ENCODE results near the gene TMPRSS3.

Gene TMPRSS3

DNA sequence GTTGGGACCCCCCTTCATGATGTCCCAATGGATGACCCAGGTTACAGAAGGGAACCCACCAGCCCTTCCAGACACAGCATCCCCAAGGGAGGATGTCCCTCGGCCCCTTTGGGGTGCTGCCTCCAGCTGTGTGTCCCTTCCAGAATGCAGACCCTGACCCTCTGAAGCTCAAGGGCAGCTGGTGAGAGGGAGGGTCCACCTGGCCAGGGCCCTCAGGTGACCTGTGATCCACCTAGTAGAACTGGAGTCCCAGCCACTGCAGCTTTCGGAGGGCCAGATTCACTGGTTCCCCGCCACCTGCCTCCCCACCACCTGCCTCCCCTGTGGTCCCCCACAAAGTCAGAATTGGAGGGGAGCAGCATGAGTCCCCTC lies 19.9 kb downstream of the TMPRSS3 start:
- H3K4me3 ChIP-seq (ENCODE audit: low read depth in 1 of 2, low read length in 2 of 2), result no peak overlapping the region
- no peak overlapping the region for H3K9ac ChIP-seq (ENCODE audit: low read length)
- H3K27me3 ChIP-seq (ENCODE audit: control insufficient read depth in 1 of 2, insufficient read depth in 2 of 2, low read length in 2 of 2), result peaks cover 0 to 16% of the 10 kb centered on the region in 2 donors
- H3K27ac ChIP-seq (ENCODE audit: low read depth, low read length), result no peak overlapping the region
- H3K9me3 ChIP-seq (ENCODE audit: low read length), result no peaks in the 10 kb centered on the region
- no peaks in the 10 kb centered on the region for H3K36me3 ChIP-seq (ENCODE audit: insufficient read depth, low read length)
- no peaks in the 10 kb centered on the region for H3K4me1 ChIP-seq (ENCODE audit: insufficient read depth, low read length)

DNA sequence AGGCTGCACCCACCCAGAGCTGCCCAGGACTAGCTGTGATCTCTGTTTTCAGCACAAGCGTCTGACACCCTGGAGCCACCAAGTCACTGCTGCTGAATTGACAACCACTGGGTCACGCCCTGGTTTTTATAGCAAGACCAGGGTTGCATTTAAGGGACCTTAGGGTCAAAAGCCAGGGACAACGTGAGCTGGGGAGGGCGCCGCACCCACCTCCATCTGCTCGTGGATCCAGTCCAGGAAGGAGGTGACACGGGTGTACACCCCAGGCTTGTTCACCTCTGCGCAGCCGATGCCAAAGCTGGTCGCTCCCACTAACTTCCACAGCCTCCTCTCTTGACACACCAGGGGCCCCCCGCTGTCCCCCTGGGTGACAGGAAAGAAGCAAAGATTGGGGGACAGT lies 20.3 kb downstream of the TMPRSS3 start:
- H3K4me1 ChIP-seq (ENCODE audit: insufficient read depth, low read length), result no peaks in the 10 kb centered on the region
- no peak overlapping the region for H3K27ac ChIP-seq (ENCODE audit: low read depth, low read length)
- no peak overlapping the region for H3K9ac ChIP-seq (ENCODE audit: low read length)
- H3K27me3 ChIP-seq (ENCODE audit: control insufficient read depth in 1 of 2, insufficient read depth in 2 of 2, low read length in 2 of 2), result peaks cover 0 to 20% of the 10 kb centered on the region in 2 donors
- H3K9me3 ChIP-seq (ENCODE audit: low read length), result no peaks in the 10 kb centered on the region
- H3K4me3 ChIP-seq (ENCODE audit: low read depth in 1 of 2, low read length in 2 of 2), result no peak overlapping the region
- no peaks in the 10 kb centered on the region for H3K36me3 ChIP-seq (ENCODE audit: insufficient read depth, low read length)

DNA sequence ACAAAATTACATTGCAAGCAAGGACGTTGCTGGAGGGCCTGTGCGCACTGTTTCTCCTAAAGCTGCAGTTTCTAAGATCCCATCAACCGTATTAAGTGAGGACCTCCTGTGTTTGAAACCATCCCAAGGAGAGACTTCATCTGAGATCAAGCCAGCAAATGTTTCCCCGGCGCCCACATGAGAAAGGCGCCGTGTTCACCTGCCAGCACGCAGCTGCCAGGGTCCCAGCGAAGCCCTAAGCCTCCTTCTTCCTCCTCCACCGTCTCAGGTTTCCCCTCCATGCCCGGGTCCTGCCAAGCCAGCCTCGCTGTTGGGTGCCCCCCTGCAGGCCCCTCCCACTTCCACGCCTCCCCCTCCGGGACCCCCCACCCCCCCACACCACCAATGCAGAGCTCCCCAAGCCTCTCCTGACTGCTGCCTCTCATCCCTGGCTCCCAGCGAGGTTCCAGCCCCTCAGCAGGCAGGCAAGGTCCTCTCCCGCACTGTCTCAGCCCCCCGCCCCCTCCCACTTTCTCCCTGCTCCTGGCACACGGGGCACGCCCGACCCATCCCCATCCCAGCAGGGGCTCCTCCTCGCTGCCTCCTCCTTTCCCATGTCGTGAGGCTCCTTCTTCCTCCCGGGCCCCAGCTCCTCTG lies 20.9 kb downstream of the TMPRSS3 start:
- H3K4me3 ChIP-seq (ENCODE audit: low read depth in 1 of 2, low read length in 2 of 2), result no peak overlapping the region
- no peaks in the 10 kb centered on the region for H3K4me1 ChIP-seq (ENCODE audit: insufficient read depth, low read length)
- H3K9ac ChIP-seq (ENCODE audit: low read length), result no peak overlapping the region
- no peak overlapping the region for H3K27ac ChIP-seq (ENCODE audit: low read depth, low read length)
- no peaks in the 10 kb centered on the region for H3K36me3 ChIP-seq (ENCODE audit: insufficient read depth, low read length)
- no peaks in the 10 kb centered on the region for H3K9me3 ChIP-seq (ENCODE audit: low read length)
- H3K27me3 ChIP-seq (ENCODE audit: control insufficient read depth in 1 of 2, insufficient read depth in 2 of 2, low read length in 2 of 2), result peaks cover 0 to 20% of the 10 kb centered on the region in 2 donors

DNA sequence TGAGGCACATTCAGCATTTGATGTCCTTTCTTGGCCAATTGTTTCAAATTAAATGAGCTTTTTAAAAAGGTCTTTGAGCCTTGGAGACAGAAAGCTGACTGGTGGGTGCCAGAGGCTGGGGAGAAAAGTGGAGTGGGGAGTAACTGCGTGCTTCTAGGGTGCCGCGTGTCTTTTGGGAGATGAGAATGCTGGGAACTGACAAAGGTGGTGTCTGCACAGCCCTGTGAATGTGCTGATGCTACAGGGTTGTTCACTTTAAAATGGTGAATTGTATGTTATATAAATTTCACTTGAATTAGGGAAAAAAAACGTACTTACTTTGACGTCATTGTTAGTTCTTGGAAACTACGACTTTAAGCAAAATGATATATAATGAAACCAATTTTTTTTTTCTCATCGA lies 21.4 kb downstream of the TMPRSS3 start:
- H3K9me3 ChIP-seq (ENCODE audit: low read length), result no peaks in the 10 kb centered on the region
- no peaks in the 10 kb centered on the region for H3K36me3 ChIP-seq (ENCODE audit: insufficient read depth, low read length)
- H3K4me1 ChIP-seq (ENCODE audit: insufficient read depth, low read length), result no peaks in the 10 kb centered on the region
- no peak overlapping the region for H3K9ac ChIP-seq (ENCODE audit: low read length)
- H3K4me3 ChIP-seq (ENCODE audit: low read depth in 1 of 2, low read length in 2 of 2), result no peak overlapping the region
- no peak overlapping the region for H3K27ac ChIP-seq (ENCODE audit: low read depth, low read length)
- H3K27me3 ChIP-seq (ENCODE audit: control insufficient read depth in 1 of 2, insufficient read depth in 2 of 2, low read length in 2 of 2), result peaks cover 0 to 20% of the 10 kb centered on the region in 2 donors

DNA sequence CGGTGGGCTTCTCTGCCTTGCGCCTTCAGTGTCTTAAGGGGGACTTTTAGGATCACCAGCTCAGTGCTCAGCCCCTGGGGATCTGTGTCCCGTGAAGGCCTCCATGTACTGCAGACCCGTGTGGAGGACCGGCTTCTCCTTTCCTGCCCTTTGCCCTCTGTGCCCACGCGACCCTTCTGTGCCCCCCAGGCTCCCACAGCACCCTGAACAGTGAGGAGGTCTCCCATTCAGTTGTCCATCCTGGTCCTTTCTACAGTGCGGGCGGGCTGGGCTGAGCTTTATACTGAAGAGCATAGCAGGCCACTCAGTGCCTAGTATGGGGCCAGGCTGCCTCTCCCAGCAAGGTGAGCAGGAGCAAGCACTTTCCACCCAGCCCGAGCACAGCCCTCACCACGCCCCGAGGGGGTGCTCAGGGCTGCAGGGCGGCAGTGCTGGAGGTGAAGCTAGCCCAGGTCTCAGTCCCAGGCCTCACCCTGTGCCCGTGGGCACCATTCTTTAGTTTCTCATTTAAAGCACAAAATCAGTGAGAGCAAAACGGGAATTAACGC lies 21.9 kb downstream of the TMPRSS3 start:
- H3K4me3 ChIP-seq (ENCODE audit: low read depth in 1 of 2, low read length in 2 of 2), result no peak overlapping the region
- H3K27me3 ChIP-seq (ENCODE audit: control insufficient read depth in 1 of 2, insufficient read depth in 2 of 2, low read length in 2 of 2), result peaks cover 0 to 20% of the 10 kb centered on the region in 2 donors
- H3K4me1 ChIP-seq (ENCODE audit: insufficient read depth, low read length), result no peaks in the 10 kb centered on the region
- no peak overlapping the region for H3K27ac ChIP-seq (ENCODE audit: low read depth, low read length)
- H3K36me3 ChIP-seq (ENCODE audit: insufficient read depth, low read length), result no peaks in the 10 kb centered on the region
- H3K9ac ChIP-seq (ENCODE audit: low read length), result no peak overlapping the region
- H3K9me3 ChIP-seq (ENCODE audit: low read length), result no peaks in the 10 kb centered on the region

DNA sequence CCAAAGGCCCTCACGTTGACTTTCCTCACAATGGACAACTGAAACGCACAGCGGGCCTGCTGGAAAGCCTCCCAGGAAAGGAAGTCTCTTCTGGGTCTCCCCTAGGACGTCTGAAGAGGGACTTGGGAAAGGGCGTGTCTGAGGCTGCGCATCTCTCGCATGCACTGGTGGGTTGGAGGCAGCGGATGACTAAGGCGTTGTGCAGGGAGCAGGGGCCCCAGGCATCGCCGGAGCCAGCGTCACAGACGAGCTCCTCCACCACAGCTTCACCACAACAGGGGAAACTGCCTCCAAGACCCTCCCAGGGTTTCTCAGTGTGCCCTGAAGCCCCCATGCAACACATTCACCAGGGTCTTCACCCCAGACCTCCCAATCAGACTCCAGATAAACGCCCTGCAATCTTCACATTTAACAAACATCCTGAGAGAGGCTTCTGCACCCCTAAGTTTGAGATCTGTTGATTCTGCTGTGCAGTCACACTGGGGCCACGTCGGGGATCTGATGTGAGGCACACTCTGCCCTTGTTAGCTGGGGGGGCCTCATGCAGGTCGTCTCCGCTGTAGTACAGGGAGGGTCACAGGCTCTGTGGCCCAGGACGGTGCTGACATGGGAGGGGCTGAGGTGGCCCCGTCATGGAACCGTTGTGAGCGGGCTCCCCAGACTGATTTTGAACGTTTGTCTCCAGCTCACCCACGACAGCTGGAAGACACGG lies 22.5 kb downstream of the TMPRSS3 start:
- Histone ChIP-seq H3K4me1 (ENCODE audit: insufficient read depth, low read length) (no peaks in the 10 kb centered on the region), H3K27ac (ENCODE audit: low read depth, low read length) (no peak overlapping the region)

DNA sequence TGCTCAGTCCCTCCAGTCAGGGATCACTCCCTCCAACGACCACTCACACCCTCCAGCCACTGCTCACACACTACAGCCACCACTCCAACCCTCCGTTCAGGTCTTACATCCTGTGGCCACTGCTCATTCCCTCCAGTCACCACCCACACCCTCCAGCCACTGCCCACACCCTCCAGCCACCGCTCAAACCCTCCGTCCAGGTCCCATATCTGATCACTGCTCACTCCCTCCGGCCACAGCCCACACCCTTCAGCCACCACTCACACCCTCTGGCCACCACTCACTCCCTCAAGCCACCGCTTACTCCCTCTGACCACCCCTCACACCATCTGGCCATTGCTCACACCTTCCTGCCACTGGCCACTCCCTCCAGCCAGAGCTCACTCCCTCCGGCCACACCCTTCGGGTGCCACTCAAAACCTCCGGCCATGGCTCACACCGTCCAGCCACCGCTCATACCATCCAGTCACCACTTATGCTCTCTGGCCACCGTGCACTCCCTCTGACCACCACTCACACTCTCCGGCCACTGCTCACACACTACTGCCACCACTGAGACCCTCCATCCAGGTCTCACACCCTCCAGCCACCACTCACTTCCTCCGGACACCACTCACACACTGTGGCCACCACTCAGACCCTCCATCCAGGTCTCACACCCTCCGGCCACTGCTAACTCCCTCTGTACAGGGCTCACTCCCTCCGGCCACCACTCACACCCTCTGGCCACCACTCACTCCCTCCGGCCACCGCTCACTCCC lies 24.8 kb downstream of the TMPRSS3 start:
- Histone ChIP-seq H3K27ac (ENCODE audit: low read depth, low read length) (no peak overlapping the region), H3K4me3 (ENCODE audit: low read depth in 1 of 2, low read length in 2 of 2) (no peak overlapping the region), H3K9me3 (ENCODE audit: low read length) (no peaks in the 10 kb centered on the region), H3K4me1 (ENCODE audit: insufficient read depth, low read length) (no peaks in the 10 kb centered on the region), H3K9ac (ENCODE audit: low read length) (no peak overlapping the region), H3K36me3 (ENCODE audit: insufficient read depth, low read length) (no peaks in the 10 kb centered on the region), H3K27me3 (ENCODE audit: control insufficient read depth in 1 of 2, insufficient read depth in 2 of 2, low read length in 2 of 2) (peaks cover 0 to 10% of the 10 kb centered on the region in 2 donors)

More for the DNA sequence above, 22.5 kb downstream of the TMPRSS3 start:
- Histone ChIP-seq H3K9ac (ENCODE audit: low read length) (no peak overlapping the region), H3K36me3 (ENCODE audit: insufficient read depth, low read length) (no peaks in the 10 kb centered on the region), H3K9me3 (ENCODE audit: low read length) (no peaks in the 10 kb centered on the region), H3K27me3 (ENCODE audit: control insufficient read depth in 1 of 2, insufficient read depth in 2 of 2, low read length in 2 of 2) (peaks cover 0 to 20% of the 10 kb centered on the region in 2 donors), H3K4me3 (ENCODE audit: low read depth in 1 of 2, low read length in 2 of 2) (no peak overlapping the region)

DNA sequence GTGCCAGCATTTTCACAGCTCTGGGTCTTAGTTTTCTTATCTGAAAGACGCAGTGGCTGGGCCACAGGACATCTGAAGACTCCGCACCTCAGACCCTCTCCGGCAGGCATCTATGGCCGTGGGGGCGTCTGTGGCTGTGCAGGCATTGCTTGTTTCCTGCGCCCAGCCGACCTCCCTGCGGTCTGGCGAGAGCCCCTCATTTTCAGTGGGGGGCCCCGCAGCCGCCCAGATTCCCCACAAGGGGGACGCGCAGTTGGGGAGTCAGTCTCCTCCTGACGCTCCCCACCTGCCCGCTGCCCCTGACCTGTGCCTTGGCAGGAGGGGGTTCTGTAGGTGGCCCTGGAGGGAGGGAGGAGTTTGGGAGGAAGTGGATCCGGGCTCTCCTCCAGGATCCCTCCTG lies 26.0 kb downstream of the TMPRSS3 start:
- no peak overlapping the region for H3K27ac ChIP-seq (ENCODE audit: low read depth, low read length)
- H3K4me1 ChIP-seq (ENCODE audit: insufficient read depth, low read length), result no peaks in the 10 kb centered on the region
- H3K27me3 ChIP-seq (ENCODE audit: control insufficient read depth in 1 of 2, insufficient read depth in 2 of 2, low read length in 2 of 2), result peaks cover 0 to 6% of the 10 kb centered on the region in 2 donors
- H3K36me3 ChIP-seq (ENCODE audit: insufficient read depth, low read length), result no peaks in the 10 kb centered on the region
- H3K9ac ChIP-seq (ENCODE audit: low read length), result no peak overlapping the region
- no peaks in the 10 kb centered on the region for H3K9me3 ChIP-seq (ENCODE audit: low read length)
- H3K4me3 ChIP-seq (ENCODE audit: low read depth in 1 of 2, low read length in 2 of 2), result no peak overlapping the region

DNA sequence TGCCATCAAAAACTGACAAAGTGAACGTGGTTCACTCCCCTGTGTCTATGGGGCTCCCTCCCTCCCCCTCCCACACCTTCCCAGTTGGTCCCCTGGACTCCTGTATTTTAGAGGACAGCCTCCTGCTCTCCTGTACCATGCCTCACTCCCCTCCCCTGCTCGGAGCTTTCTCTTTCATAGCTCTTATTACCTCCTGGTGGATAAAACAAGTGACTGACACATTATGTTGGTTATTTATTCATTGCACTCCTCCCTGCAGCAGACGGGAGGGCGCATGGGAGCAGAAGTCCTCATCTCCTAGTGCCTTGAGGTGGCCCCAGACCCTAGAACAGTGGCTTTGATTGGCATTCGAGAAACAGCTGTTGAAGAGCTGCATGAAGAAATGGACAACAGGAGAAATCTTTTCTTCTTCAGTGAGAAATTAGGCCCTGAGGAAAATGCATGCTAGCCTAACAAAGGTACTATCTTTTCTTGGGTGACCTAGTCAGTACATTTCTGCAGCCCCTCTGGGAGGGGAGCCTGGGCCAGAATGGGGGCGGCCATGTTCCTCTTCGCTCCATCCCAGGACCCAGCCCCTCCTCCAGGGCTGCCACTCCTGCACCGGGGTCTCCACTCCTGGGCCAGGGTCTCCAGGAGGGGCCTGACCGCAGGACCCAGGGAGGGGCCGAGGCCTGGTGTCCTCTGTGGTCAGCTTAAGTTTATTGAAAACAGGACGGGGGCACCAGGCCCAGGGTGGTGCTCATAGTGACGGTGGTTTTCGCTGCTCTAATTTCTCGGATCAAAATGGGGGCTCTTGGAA lies 28.3 kb downstream of the TMPRSS3 start:
- Histone ChIP-seq H3K4me3 (ENCODE audit: low read depth in 1 of 2, low read length in 2 of 2) (no peak overlapping the region), H3K36me3 (ENCODE audit: insufficient read depth, low read length) (no peaks in the 10 kb centered on the region), H3K4me1 (ENCODE audit: insufficient read depth, low read length) (no peaks in the 10 kb centered on the region), H3K9ac (ENCODE audit: low read length) (no peak overlapping the region), H3K27me3 (ENCODE audit: control insufficient read depth in 1 of 2, insufficient read depth in 2 of 2, low read length in 2 of 2) (peaks cover 0 to 14% of the 10 kb centered on the region in 2 donors), H3K27ac (ENCODE audit: low read depth, low read length) (no peak overlapping the region), H3K9me3 (ENCODE audit: low read length) (no peaks in the 10 kb centered on the region)

DNA sequence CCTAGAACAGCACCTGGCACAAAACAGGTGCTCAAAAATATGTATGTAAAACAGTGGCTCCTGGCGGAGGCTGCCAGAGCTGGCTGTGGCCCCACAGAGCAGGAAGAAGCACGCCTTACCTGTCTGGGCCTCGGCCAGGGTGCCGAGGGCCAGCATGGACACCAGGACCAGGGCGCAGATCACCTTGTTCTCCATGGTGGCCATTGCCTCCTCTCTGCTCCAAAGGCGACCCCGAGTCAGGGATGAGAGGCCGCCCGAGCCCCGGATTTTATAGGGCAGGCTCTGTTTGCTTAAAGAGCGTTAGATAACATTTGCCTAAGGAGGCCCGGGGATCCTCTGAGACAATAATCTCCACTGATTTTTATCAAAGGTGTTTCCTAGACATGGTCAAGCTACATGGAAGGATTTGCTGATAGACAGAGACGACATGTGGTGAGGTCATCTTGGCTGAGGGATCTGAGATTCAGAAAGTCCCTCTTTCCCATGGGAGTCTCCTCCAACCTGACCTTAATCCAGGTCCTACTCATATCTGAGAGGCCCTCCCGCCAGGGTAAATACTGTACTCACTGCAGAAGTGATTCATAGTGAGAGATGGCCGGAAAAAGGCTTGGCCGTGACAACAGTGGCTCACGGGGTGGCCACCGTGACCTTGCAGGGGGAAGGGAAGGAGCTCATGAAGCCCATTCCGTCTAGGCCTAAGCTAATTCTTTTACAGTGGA lies 29.4 kb downstream of the TMPRSS3 start, which contains the start of gene TFF1:
TSS of gene TFF1 (minus strand) at position 244 of the 719 bp plus-strand sequence. CDS start at position 204, 40 bp downstream.
- no peak within 1 kb of the TSS for H3K9ac ChIP-seq (ENCODE audit: low read length)
- H3K27ac ChIP-seq (ENCODE audit: low read depth, low read length), result no peak within 1 kb of the TSS
- no peaks in the 10 kb centered on the region for H3K4me1 ChIP-seq (ENCODE audit: insufficient read depth, low read length)
- no peak within 1 kb of the TSS for H3K4me3 ChIP-seq (ENCODE audit: low read depth in 1 of 2, low read length in 2 of 2)
- H3K9me3 ChIP-seq (ENCODE audit: low read length), result no peaks in the 10 kb centered on the region
- H3K36me3 ChIP-seq (ENCODE audit: insufficient read depth, low read length), result no peaks in the 10 kb centered on the region
- peaks cover 0 to 14% of the 10 kb centered on the region in 2 donors for H3K27me3 ChIP-seq (ENCODE audit: control insufficient read depth in 1 of 2, insufficient read depth in 2 of 2, low read length in 2 of 2)
